ENCODE data around the gene SHROOM4.
A peak's percentile ranks its signal among the peaks of the same experiment; 100 is the strongest.

The SHROOM4 gene

GRCh38 chrX:50700921-50701320 is 113.1 kb downstream of the SHROOM4 start:
- no peak for FAIRE-seq

DNA sequence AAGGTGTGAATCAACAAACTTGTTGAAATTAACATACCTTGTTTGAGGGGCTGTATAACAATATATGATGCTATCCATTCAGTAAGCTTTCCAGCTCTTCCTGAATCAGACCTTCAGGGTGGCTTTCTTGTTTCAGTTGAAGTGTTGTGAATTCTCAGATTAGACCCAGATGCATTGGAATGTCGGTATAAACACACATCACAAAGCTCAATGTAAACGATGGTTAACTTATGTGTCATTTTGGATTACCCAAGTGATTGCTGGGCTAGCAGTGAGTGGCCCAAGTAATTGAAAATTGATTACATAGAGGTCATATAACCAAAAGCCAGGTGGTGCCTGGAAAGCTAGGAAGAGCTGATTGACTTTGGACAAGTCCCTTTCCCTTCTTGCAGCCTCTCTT is 115.0 kb downstream of the SHROOM4 start:
- no peak for FAIRE-seq

DNA sequence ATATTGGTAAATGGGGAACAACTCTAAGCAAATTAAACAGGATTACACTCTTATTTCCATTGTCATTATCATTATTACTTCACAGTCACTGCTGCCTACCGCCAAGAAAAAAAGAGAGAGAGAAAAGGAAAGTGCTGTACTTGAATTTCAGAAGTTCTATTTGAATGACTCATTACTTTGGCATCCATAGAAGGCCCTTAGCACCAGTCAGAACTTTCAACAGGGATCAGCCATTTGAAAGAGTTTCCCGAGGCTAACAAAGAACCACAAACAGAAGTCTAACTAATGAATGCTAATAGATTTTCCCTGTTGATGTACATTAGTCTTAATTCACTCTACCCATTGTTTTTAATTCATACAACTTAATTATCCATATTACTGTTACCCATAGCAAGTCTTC is 116.3 kb downstream of the SHROOM4 start:
- no peak for FAIRE-seq

DNA sequence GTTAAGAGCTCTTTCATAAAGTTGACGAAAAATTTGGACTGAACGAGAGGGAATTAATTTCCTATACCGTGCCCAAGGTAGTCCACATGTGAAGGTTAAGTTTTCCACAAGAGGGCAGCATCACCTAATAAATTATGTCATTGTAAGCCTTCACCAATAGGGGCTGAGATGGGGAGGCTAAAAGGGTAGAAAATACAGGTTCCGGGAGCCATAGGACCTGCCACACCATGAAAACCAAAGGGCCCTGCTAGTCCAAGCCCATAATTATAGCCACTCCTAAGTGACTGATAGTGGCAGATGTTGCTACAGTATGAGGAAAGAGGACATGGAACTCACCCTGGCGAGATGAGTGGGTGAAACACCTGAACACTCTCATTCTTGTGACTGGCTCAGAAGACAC is 122.2 kb downstream of the SHROOM4 start:
- peak; percentile 72 for FAIRE-seq

DNA sequence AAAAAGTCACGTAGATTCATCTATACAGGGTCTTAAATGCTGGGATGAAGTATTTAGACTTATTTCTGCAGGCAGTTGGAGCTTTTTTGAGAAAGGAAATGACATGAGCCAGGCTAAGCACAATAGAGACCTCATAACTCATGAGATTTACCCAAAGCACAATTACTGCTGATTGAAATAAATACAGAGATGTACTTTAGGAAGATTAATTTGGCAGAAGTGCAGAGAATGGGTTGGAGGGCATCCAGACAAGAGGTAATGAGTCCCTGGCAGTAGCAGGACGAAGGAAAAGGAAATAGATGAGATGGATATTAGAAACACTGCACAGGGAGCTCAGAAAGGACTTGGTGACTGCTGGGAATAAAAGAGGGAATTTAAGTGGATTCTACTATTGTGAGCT is 129.1 kb downstream of the SHROOM4 start:
- no peak for FAIRE-seq

DNA sequence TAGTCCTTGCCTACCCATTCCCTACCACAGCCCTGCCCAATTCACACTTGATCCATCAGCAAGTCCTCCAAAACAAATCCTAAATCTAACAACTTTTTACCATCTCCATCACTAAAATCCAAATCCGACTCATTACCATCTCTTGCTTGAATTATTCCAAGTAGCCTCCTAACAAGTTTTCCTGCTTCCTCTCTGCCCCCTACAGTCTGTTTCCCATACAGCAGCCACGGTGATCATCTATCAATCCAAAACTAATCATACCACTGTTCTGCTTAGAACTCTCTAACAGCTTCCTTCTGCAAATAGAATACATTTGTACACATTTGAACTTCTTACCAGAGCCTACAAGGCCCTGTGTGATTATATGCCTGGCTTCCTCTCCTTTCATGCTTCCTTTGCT is 133.0 kb downstream of the SHROOM4 start:
- FAIRE-seq: no peak

DNA sequence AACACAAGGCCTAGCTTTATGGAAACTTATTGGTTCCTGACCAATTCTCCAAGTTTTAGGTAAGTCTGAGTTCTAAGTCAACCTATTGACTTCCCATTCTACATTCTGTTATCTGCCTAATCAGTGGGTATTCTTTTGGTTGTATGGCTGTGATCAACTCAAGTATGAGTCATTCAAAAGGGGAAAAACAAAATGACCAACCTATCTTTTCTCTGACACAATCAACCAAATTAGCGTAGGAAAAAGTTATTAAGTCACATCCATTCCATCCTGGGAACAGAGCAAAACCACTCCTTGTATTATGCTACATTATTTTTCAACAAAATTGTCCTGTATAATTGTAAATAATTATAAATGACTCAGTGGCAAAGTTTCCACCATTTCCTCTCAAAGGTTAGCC is 136.2 kb downstream of the SHROOM4 start:
- FAIRE-seq: no peak

- FAIRE-seq: no peak
Observed at GRCh38 chrX:50671661-50672060, 142.3 kb downstream of the SHROOM4 start.

- FAIRE-seq: no peak
Observed at GRCh38 chrX:50668860-50669259, 145.1 kb downstream of the SHROOM4 start.

GRCh38 chrX:50648156-50648555 is 165.8 kb downstream of the SHROOM4 start:
- no peak for FAIRE-seq

DNA sequence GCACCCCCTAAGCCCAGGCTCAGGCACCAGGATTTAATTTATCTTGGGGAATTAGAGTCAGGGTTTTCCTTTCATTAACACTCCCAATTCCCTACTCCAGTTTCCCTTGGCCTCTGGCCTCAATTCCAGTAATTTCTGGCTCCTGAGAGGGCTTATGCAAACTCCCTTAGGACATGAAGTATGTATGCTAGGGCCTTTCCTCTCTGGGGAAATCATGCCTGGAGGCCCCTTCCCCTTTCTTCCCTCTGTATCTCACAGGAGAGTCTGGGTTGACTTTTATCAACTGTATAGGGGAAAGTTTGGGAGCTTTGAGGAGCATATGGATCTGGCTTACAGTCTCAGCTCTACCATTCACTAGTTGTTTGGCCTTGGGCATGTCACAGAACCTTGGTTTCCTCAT is 169.5 kb downstream of the SHROOM4 start:
- FAIRE-seq: no peak

- FAIRE-seq: no peak
Observed at GRCh38 chrX:50643525-50644137, 170.4 kb downstream of the SHROOM4 start.

GRCh38 chrX:50638123-50638522 is 175.9 kb downstream of the SHROOM4 start:
- no peak for FAIRE-seq

GRCh38 chrX:50635817-50636365 is 178.1 kb downstream of the SHROOM4 start:
- FAIRE-seq: no peak

DNA sequence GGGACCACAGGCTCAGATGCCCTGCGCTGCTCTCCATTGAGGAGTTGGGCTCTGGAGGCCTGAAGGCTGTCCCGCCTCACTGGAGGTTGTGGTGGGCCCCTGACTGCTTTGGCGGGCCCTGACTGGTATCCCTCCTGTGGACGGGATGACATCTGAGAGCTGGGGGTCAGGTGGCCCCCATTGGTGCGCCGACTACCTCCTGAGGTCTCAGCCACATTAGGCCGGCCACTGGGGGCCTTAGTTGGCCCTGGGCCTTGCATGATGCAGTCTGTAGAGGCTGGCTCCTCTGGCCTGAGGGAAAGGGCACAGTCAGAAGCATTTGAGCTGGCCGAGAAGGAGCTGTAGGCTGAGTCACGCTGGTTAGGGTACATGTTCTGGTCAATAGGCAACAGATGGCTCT is 178.8 kb downstream of the SHROOM4 start:
- FAIRE-seq: no peak

- FAIRE-seq: no peak
Observed at GRCh38 chrX:50629774-50630173, 184.2 kb downstream of the SHROOM4 start.

GRCh38 chrX:50627696-50628095 is 186.3 kb downstream of the SHROOM4 start:
- no peak for FAIRE-seq

- FAIRE-seq: no peak
Observed at GRCh38 chrX:50626432-50626831, 187.6 kb downstream of the SHROOM4 start.

GRCh38 chrX:50622751-50623150 is 191.2 kb downstream of the SHROOM4 start:
- no peak for FAIRE-seq

DNA sequence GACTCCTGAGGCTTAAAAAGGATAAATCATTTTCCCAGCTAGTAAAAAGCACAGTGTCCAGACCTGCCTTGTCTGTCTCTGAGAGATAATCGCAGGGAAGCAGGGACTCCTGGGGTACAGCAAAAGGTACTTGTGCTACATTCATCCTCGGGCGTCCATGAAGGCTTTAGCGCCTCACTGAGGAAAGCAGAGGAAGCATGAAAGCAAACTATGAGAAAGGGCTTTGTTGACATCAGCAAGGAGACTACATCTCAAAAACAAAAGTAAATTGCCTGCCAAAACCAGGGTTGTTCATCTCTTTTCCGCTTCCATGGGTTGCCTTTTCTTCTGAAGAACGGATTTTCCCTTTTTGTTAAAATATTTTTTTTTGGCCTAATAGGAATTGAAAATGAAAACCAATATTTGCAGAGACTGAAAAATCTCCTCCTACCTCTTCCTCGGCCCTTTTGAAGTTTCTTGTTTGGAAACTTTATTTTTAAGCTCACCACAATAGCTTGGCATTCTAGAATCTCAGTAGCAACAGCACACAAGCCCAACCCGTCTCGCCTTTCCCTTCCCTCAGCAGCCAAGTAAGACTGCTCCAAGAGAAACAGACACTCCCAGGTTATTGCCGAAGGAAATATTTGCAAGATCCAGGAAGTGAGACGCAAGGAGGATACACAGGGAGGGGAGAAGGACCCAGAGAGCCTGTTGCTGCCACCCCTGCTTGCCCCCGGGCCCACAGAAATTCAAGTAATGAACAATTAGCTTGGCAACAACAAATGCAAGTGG is 195.0 kb downstream of the SHROOM4 start:
- FAIRE-seq: no peak

- no peak for FAIRE-seq
Observed at GRCh38 chrX:50617183-50617582, 196.8 kb downstream of the SHROOM4 start.

DNA sequence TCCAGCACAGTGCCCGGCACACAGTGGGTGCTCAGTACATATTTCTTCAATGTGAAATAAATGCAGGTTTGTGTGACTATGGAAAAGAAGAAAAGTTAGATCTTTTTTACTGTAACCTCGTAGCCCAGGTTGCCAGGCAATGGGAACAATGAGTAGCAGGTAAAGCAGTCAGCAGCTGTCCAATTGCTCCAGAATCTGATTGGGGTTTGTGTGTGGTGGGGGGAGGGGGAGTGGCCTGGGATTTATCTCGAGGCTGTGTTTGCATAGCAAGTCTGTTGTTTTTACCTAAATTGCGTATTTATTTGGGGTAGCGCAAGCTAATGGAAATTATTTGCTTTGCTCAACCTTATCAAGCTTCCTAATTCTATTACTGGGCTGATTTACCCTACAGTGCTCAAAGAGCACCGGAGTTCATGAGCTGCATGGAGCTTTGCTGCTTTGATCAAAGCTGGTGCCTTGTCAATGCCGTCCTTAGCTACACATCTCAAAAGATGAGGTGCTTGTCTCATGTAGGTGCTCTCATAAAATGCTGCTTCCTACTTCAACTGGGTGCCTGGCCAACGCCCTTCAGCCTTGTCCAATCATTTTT is 198.3 kb downstream of the SHROOM4 start:
- FAIRE-seq: no peak

GRCh38 chrX:50614460-50614859 is 199.5 kb downstream of the SHROOM4 start:
- no peak for FAIRE-seq

DNA sequence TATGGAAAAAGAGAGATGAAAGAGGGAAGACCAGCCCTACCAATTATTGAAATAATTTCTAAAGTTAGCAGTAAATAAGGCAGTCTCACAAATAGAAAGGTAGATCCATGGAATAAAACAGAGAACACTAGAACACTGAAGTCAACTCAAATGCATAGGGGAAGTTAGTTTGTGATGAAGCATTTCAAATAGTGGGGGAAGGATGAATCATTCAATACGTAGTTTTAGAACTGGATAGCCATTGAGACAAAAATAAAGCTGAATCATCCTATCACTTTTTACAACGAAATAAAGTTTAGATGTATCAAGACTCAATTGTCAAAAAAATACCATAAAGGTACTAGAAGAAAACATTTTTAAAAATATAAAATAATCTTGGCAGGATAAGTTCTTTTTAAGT is 200.1 kb downstream of the SHROOM4 start:
- no peak for FAIRE-seq
